Hepatocyte (in vitro differentiated cells): ENCODE data around the gene WDR4.

Experiments used
- CTCF ChIP-seq: fragments of 200-600 bp; sonication (generic); IDR thresholded peaks from 2 replicates; pipeline ENCODE4 v1.5.1; 2016; ENCODE audit warnings: antibody characterized with exemption, mild to moderate bottlenecking; ENCODE audit not compliant: poor library complexity
- EZH2 ChIP-seq: fragments of 200-600 bp; sonication (generic); IDR thresholded peaks from 2 replicates; pipeline ENCODE4 v1.6.1; 2016; ENCODE audit warnings: antibody characterized with exemption, mild to moderate bottlenecking, borderline replicate concordance

GRCh38 chr21:42864286-42864685, 15.1 kb downstream of the WDR4 start:
- TF ChIP-seq CTCF (no peak), EZH2 (no peak)
